Measurements from ENCODE around the gene RHOV. TPM values are rescaled to one million over a fixed set of nuclear protein-coding genes. Genes with fewer than 3 reads are reported as not detected.
"Not testable (repeated sequence)": the region's sequence is repeated elsewhere in the genome, so short reads cannot be mapped to it uniquely, and the experiment has no call there.

The RHOV gene
- total RNA-seq, 1 donor: 0.27 TPM

DNA sequence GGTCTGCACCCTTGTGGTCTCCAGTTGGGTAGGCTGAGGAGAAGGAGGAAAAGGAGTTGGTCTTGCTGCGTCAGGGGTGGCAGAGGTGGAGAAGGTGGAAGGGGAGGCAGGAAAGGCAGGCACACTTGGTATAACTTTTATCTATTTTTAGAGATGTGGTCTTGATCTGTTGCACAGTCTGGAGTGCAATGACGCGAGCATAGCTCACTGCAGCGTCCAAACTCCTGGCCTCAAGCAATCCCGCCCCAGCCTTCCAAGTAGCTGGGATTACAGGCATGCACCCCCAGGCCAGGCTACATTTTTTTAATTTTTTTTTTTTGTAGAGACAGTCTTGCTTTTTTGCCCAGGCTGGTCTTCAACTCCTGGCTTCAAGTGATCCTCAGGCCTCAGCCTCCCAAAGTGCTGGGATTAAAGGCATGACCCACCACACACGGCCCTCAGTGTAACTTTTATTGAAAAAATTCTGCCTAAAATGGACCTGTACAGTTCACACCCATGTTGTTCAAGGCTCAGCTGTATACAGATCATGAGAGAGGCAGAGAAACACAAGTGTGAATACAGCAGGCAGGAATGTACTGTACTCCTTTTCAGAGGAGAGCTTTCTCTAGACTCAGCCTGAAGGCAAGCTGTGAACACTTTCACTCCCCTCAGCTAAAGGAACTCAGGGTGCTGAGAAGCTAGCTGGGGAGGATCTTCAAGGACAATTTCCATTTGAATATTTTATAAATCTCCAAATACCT lies 2.1 kb upstream of the RHOV start:
- DNase-seq (ENCODE audit: low read depth in 2 of 3, low spot score in 2 of 3): no peak

DNA sequence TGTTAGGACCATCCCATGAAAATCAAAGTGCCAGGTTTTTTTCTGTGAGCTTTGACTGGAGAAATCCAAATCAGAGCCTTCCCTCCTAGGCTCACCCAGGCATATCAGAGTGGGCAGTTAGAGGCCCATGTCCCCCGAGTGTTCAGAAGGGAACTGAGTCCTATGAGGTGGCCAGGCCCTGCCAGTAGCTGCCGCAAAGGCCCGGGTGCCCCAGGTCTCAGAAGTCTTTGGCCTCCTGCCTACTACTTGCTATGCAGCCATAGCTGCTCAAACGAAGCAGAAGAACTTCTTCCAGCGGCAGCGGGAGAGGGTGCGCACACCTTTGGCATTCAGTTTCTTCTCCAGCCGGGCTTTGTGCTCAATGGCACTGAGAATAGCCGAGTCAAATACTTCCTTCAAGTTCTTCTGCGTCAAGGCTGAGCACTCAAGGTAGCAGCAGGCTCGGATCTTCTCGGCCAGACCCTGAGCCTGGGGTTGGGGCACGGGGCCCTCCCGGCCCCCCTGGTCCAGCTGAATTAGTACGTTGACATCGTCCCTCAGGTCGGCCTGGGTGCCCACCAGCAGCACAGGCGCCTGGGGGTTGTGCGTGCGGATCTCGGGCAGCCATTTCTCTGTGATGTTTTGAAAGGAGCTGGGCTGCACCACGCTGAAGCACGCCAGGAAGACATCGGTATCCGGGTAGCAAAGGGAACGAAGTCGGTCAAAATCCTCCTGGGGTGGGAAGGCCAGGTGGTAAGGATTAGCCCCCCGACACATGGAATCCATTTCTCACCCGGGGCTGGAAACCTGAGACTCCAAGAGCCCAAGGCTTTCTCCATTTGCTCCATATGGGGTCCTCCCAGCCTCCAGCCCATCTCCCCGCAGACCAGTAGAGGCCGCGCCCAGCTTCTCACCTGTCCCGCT lies 992 bp downstream of the RHOV start:
- DNase-seq (ENCODE audit: low read depth in 2 of 3, low spot score in 2 of 3): no peak

DNA sequence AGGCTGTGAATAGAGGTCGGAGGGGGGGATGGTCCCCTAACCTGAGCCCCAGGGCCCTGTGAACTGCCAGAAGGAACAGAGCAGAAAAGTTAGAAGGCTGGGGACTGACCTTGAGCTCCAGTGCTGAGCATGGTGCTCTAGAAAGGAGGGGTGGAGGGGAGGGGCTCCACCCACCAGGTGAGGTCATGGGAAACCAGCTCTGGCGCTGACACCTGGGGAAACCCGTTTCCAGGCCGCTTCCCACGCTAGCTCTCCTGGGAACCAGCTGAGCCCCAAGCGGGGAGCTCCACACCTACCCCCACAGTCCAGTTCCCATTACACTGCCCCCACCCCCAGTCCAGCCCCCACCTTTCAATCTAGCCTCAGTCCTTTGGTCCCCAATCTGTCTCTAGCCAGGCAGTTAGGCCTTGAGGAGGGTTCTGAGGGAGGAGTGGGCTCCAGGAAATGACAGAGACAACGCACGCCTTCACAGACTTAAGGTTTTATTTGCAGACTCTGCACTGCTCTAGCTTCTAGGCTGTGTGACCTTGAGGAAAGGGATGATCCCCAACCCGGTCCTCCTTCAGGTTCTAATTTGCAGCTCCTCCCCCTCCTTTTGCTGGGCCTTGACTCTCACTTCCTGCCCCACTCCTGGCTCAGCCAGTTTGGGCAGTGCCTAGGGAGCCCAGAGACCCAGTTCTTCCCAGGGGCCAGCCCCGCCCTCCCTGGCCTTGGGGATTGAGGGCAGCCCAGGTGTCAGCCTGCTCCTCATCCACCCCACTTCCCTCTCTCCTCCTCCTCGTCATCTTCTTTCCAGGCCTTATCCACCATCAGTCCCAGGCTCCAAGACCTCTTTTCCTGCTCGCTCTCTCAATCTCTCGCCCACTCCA lies 2.1 kb downstream of the RHOV start:
- DNase-seq (ENCODE audit: low read depth in 2 of 3, low spot score in 2 of 3): no peak

DNA sequence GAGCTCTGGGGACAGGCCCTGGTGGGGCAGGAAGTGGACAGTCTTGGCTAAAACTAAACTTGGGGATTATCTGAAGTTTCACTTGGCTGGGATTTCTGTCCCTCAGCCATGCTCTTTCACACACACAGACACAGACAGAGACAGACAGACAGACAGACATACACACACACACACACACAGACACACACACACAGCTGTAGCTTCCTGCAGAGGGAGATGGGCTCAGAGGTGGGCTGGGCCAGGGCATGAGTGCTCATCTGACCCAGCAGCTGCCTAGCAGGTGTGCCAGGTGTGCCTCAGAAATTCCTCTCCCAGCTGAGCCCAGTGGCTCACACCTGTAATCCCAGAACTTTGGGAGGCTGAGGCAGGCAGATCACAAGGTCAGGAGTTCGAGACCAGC lies 3.3 kb downstream of the RHOV start:
- DNase-seq (ENCODE audit: low read depth in 2 of 3, low spot score in 2 of 3): no peak

DNA sequence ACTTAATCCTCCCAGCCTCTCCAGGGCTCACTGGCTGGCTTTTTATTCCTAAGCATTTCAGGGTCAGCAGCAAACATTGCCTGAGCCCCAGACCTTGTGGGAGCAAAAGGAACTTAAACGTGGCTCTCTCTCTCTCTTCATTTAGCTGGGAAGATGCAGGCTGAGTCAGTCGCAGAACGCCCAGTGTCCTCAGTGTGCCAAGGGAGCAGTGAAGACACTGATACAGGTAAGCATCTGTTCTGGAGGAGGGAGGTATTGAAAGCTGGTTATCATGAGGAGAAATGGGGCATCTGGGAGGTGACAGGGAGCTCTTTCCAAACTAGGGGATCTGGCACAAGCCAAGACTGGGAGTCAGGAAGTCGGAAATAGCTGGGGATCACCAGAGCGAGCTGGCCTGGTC lies 4.3 kb downstream of the RHOV start:
- no peak for DNase-seq (ENCODE audit: low read depth in 2 of 3, low spot score in 2 of 3)

DNA sequence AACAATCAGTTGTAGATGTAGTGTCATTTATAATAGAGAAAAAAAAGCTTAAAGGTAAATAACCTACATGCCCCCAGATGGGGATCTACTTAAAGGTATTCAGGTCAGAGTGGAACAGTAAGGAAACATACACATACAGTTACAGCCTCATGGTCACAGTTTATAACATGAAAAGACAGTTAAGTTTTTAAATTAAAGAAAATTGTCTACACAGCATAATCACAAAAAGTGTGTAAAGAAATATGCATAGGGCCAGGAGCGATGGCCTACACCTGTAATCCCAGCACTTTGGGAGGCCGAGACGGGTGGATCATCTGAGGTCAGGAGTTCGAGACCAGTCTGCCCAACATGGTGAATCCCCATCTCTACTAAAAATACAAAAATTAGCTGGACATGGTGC lies 6.8 kb downstream of the RHOV start:
- no peak for DNase-seq (ENCODE audit: low read depth in 2 of 3, low spot score in 2 of 3)

DNA sequence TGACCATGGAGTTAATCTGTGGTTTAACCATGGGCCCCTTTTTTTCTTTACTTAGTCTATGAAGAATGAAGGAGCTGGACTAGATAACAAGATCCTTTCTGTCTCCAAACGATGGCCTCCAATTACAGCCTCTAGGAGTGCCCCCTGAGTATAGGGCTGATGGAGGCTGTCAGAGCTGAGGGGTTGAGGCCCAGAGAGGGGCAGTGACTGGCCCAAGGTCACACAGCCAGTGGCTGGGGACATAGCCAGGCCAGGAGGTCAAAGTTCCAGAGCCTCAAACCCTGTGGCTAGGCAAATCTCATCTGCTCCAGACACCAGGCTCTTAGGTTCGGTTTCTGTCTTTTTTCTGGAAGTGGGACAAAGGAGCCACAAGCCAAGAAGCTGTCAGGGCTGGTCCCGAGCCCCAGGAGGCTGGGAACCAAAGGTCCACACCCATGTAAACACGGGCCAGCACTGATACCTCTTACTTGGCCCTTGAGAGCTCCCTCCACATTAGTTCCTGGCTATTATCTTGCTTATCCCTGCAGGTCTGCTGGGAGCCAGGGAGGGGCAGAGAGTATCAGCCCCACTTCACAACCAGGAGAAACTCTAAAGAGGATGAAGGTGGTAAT lies 10.3 kb downstream of the RHOV start:
- no peak for DNase-seq (ENCODE audit: low read depth in 2 of 3, low spot score in 2 of 3)

DNA sequence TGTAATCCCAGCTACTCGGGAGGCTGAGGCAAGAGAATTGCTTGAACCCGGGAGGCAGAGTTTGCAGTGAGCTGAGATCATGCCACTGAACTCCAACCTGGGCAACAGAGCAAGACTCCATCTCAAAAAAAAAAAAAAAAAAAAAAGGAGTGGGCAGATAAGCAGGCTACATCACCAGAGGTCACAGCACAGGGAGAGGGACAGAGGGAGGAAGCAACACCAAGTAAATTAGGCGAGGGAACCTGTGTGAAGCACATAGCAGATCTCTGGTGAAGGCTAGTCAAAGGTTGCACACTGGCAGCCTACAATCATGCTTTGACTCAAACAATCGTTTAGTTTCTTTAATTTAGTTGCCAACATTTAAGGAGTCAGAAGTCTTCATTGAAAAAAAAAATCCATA lies 12.9 kb downstream of the RHOV start:
- DNase-seq (ENCODE audit: low read depth in 2 of 3, low spot score in 2 of 3): not testable (repeated sequence)

DNA sequence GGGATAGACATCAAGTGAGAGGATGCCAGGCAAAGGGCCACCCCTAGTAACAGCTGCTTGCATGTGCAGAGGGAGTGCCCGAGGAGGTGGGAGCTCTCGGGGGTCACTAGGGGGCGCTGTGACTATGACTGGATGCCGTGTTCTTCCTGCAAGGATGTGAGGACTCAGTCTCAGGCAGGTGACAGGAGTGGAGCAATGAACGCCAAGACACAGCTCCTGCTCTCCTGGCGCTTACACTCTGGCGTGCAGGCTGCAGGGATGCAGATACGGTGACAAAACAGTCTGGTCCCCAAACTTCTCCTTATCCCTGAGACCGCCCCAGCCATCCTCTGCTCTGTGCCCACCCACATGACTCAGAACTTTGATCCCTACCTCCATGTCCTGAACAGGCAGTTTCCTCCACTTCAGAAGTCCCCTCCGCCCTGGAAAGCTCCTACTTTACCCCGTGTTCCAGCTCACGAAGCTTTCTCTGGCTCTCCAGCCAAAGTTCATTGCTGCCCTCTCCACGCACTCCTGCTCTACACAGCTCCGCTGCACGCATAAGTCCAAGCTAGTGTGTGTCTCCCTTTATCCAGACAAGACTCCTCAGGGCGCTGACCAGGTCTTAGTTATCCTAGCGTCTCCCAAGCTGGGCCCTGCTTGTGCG lies 14.7 kb downstream of the RHOV start:
- DNase-seq (ENCODE audit: low read depth in 2 of 3, low spot score in 2 of 3): peak; percentile 63 to 86 (median 82)

DNA sequence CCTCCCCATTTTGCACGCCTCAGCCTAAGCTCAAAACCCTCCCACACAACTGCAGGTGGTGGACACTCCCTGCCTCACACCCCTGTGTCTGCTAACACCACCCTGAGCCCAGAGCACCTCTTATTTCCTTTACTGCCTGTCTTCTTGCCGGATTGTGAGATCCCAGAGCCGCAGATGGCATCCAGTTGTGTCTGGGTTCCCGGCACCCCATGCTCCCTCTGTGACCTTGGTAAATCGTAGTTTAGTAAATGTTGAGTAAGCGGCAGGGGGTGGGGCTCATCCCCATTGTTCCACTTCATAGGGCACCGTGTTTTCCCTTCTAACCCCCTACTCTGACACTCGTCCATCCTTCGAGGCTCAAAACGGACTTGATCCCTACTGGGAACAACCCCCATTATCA lies 15.3 kb downstream of the RHOV start:
- DNase-seq (ENCODE audit: low read depth in 2 of 3, low spot score in 2 of 3): no peak

DNA sequence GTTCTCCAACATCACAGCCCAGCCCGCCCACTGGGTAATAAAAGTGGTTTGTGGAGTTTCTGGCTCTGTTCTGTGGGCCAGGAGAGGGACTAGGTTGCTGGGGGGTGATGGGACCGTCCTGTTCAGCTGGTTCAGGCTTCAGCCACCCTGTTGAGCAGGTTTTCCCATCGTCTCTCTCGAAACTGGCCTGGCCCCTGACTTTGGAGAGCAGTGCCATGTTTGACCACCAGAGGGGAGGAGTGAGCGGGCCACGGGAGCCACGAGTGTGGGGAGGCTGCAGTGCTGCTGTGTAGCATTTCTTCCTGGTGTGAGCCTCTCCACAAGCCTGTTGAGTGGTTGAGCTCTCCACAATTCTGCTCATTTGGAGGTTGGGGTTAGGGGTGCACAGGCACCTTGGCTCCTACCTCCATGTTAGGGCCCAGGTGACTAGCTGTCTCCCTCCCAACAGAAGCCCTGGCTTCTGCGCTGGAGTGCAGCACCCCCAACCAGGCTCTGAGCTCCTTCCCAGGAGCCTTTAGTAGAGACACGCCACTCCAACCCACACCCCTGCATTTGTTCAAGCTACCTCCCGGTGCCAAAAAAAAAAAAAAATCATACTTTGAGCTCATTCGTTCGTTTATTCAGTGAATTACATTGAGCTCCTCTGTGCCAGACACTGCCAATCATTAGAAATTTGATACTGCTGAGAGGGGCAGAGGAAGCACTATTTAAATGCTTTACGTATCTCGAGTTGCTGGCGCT lies 16.3 kb downstream of the RHOV start:
- DNase-seq (ENCODE audit: low read depth in 2 of 3, low spot score in 2 of 3): peak; percentile 61 to 85 (median 69)

DNA sequence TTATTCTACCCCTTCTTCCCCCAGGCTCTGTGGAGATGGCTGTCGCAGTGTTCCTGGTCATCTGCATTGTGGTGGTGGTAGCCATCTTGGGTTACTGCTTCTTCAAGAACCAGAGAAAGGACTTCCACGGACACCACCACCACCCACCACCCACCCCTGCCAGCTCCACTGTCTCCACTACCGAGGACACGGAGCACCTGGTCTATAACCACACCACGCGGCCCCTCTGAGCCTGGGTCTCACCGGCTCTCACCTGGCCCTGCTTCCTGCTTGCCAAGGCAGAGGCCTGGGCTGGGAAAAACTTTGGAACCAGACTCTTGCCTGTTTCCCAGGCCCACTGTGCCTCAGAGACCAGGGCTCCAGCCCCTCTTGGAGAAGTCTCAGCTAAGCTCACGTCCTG lies 17.3 kb downstream of the RHOV start:
- no peak for DNase-seq (ENCODE audit: low read depth in 2 of 3, low spot score in 2 of 3)

DNA sequence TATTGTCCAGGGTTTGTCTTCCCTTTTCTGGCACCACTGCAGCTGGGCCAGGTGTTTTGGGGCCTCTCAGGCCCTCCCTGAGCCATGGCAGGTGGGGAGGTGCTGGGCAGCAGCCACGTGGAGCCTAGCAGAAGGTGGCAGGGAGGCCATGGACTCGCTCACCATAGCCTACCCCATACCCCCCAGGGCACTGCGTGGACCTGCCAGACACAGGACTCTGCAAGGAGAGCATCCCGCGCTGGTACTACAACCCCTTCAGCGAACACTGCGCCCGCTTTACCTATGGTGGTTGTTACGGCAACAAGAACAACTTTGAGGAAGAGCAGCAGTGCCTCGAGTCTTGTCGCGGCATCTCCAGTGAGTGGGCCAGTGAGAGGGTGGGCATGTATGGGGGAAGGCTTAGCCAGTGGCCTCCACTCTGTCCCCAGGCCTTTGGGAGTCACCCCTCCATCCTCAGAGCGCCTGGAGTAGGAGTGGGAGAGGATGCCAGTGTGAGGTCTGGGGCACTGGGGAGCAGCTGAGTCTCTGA lies 18.3 kb downstream of the RHOV start:
- DNase-seq (ENCODE audit: low read depth in 2 of 3, low spot score in 2 of 3): no peak

DNA sequence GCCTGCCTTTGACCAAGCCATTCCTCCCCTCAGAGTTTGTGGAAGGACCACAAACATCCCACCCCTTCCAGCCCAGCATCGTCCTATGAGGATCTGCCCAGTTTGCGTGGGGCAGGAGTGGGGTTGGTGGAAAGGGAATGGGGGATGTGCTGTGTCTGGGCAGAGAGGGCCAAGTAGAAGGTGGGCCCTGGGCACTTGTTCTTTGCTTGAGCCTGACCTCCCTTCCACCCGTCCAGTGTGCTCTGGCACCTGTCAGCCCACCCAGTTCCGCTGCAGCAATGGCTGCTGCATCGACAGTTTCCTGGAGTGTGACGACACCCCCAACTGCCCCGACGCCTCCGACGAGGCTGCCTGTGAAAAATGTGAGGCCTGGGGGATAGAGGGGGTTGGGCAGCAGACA lies 19.9 kb downstream of the RHOV start:
- no peak for DNase-seq (ENCODE audit: low read depth in 2 of 3, low spot score in 2 of 3)

DNA sequence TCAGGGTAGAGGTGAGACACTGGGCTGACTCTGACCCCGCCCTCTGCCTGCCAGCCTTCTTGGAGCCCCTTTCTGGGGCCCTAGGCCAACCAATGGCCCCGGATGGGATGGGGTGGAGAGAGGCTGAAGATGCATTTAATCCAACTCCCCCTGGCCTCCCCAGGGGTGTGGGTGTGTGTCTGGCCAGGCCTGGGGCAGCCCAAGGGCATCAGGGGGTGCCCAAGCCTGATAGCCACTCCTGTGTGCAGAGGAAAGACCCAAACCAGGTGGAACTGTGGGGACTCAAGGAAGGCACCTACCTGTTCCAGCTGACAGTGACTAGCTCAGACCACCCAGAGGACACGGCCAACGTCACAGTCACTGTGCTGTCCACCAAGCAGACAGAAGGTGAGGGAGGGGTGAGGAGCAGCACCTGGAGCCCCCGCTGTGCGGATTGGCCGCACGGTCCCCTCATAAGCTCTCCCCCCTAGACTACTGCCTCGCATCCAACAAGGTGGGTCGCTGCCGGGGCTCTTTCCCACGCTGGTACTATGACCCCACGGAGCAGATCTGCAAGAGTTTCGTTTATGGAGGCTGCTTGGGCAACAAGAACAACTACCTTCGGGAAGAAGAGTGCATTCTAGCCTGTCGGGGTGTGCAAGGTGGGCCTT lies 20.7 kb downstream of the RHOV start:
- DNase-seq (ENCODE audit: low read depth in 2 of 3, low spot score in 2 of 3): no peak

DNA sequence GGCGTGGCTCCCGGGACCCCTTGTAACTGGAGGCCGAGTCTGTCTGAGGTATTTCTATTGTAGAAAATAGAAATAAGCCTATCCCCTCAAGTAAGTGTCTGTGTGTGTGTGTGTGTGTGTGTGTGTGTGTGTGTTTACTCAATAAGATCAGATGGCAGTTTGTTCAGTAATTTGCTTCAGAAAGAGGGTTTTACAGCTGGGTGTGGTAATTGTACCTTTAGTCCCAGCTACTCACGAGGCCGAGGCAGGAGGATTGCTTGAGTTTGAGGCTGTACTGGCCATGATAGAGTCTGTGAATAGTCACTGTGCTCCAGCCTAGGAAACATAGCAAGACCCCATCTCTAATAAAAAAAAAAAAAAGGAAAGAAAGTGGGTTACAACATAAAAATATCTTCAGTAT lies 21.5 kb downstream of the RHOV start:
- no peak for DNase-seq (ENCODE audit: low read depth in 2 of 3, low spot score in 2 of 3)

DNA sequence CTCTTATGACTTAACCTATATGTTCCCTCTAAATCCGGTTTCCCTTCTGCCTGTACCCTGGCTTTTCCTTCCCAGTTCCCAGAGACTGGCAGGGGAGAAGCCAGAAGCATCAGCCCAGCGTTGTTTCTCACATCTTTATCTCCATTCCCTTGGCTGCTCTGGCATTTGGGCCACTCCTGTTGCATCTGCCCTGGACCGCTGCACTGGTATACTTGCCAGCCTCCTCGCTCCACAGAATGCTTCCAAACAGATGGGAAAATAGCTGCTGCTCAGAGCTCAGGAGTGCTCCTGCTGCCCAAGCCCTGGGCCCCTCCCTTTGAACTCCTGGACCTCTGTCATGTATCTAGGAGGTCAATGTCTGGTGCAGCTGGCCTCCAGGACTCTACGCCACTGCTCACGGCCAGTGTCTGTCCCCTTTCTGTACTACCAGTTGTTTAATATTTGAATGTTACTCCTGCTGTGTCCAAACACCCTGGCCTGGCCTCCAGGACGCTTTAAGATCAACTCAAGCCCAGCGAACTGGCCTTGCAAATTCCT lies 23.4 kb downstream of the RHOV start:
- no peak for DNase-seq (ENCODE audit: low read depth in 2 of 3, low spot score in 2 of 3)

DNA sequence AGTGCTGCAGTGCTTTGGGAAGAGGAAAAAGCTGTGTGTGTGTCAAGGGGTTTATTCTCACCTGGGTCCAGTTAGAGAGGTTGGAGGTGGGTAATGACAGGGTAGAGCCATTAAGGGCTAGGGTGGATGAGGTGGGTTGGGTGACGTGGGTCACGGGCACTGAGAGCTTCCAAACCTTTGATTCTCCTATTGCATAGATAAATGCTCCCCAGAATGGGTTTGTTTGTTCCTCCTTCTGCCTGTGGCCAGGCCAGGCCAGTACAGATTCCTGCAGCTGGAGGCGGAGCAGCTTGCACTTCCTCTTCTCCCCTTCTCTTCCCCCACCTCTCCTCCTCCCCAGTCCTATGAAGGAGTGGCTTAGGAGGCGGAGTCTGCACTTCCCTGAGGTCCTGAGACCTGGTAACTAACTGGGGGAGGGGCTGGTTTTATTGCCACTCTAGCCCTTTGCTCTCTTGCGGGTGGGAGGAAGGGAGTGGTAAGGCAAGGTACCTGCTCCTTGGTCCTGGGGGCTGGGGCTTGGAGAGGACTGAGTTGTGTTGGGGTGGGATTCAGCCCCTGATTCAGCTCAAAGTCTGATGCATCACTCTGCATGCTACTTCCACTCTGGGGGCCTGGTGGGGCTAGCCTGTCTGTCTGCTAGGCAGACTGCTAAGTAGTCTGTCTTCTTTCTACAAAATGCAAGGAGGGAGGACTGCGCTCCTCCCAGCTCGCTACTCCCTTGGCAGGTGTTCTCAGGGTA lies 26.6 kb downstream of the RHOV start:
- DNase-seq (ENCODE audit: low read depth in 2 of 3, low spot score in 2 of 3): peak in 2 of 3 donors; percentile 86 to 94

All from hematopoietic multipotent progenitor cell (in vitro differentiated cells).